ENCODE data around the gene CYP24A1.

DNA sequence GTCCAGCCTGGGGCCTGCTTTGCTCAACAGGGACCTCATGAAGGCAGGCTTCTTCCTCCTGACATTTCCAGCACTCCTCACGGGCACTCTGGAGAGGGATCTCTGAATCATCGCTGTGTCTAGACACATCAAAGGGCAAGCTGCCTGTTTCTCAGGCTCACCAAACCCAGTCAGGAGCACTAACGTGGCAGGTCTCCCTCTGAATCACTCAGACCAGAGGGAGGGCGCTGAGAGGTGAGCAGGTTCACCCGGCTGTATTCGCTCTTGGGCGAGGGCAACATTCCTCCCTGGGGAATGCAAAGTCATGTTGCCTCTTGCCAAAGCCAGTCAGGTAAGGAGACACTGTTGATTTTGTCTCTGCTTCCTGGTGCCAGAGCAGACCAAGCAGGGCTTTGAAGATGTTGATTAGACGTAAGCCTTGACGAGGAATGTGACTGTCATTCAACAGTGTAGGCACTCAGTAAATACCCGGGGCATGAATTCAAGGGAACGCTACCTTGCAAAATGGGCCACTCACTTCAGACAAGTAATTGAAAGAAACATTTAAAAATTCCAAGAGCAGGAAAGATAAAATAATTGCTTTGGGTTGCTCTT, 50.1 kb downstream of the CYP24A1 start:
- TF ChIP-seq GATA2 (IDR thresholded peaks at IDR 0.05; ENCODE audit: low read depth, low read length) = no peak
- no peak for TF ChIP-seq GATA3 (IDR thresholded peaks at IDR 0.05; ENCODE audit: low read depth, low read length)
